Superior temporal gyrus (tissue), 1 donor: ENCODE data around the gene ELFN2.
"Not testable (repeated sequence)": the region's sequence is repeated elsewhere in the genome, so short reads cannot be mapped to it uniquely, and the experiment has no call there.

ENCODE experiments used
- DNase-seq: peaks from one replicate; pipeline ENCODE4 v3.0.0-alpha.2; 2016; ENCODE audit errors: extremely low spot score

The ELFN2 gene

DNA sequence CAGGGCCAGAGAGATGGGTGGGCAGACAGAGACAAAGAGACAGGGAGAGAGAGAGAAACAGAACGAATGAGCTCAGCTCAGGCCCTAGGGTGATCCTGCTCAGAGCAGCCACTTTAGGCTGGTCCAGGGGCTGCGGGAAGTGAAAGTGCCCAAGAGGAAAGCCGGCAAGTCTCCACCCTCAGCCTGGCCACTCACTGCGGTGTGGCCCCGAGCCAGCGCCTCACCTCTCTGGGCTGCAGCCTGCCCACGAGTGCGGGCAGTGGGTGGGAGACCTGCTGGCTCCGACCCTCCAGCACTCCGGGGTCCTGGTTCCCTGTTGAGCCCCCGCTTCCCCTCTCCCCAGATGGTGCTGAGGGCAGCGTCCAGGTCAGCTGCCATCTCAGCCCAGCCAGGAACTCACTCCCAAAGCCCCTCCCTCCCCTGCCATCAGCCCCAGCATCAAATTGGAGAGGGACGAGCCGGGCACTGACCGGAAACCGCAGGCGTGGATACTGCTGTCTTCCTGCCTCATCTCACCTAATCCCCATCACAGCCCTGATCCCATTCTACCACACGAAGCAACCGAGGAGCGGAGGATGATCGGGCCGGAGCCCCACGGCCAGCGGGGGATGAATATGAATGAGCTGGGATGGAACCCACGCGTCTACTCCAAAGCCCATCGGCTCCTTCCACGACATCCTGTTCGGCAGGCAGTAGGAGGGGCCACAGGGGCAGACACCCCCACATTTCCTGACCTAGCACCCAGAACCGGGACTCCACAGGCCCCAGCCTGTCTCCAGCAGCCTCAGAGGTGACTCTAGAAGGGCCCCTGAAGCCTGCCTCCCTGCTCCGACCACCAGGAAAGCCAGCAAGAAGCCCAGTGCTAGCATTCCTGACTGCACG, 16.9 kb downstream of the ELFN2 start:
- DNase-seq, result no peak

DNA sequence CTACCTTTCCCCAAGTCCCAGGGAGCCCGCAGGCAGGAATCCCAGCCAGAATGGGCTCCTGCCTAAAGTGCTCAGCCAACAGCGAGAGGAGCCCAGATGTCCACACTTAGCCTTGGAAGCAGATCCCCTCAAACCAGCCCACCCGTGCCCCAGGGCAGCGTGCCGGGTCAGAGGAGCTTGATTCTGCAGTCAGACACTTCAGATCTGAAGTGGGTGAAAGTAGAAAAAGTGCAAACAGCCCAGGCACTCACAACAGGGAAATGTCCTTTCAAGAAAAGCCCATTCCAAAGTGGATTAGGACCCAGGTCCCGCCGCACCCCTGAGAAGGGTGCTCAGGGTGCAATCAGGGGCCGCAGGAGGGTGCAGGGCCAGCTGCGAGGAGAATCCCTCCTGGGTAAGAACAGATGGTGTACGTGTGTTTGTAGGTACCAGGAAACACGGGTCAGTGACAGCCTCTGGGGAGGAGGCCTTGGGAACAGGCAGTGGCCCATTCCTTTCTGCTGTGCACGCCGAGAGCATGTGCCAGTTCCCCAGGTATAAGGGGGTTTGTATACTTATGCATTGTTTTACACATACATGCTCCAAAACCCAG, 17.7 kb downstream of the ELFN2 start:
- no peak for DNase-seq

DNA sequence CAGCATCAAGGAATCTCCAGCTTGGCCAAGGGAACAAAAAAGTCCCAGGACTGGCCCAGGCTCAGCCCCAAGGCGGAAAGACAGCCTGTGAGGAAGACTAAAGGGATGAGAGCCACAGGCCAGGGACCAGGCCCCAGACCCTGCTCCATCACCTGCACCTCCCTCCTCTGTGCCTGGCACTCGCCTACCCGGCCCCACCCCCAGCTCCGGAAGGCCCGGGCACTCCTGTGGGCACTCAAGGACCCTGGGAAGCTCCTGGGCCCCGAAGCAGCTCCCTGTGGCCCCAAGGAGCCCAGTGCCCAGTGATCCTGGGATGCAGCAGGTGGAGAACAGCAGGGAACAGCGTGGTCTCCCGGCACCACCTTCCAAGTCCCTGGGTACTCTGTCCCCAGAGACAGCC, 18.2 kb downstream of the ELFN2 start:
- no peak for DNase-seq

DNA sequence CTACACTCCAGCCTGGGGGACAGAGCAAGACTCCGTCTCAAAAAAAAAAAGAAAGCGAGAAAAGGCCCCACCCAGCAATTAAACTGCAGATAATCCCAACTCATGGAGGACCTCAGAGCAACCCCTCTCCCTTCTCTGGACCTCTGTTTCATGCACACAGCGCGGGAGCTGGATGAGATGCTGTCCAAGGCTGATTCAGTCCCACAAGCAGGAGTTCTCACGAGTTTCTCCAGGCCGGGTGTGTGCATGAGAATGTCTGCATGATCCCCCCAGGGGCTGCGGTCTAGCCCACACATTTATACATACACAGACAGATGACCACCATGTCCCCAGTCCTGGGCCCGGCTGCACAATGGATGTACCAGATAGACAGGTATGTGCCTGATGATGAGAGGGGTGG, 19.4 kb downstream of the ELFN2 start:
- no peak for DNase-seq

DNA sequence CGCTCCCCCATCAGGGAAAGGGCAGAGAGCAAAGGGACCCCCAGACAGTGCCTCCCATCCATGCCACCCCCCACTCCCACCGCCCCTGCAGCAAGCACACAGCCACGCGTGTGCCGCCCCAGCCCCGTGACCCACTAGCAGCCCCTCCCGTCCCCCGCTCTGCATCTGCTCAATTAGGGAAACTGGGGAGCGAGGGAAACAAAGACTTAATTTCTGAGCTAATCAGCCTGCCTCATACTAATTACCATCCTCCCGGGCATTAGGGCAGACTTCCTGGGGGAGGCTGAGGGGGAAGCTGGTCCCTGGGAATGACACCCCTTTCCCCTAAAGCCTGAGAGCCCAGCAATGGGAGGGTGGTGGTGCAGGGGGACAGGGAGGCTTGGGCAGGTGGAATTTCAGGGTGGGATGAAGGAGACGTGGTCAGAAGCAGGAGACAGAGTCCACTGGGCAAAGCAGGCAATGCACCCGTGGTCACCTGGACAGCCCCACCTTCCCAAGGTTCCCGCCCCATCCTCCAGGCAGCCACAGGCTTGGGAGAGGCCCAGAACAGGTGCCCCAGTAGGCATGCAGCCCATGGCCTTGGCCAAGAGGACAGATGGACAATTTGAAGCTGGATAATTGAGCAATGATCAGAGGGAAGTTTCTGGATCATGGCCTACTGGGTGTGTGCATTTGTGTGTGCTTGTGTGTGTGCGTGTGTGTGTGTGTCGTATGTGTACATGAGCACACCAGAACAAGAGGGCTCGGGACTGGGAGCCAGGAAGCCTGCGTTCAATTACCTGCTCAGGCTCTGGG, 20.6 kb downstream of the ELFN2 start:
- no peak for DNase-seq

DNA sequence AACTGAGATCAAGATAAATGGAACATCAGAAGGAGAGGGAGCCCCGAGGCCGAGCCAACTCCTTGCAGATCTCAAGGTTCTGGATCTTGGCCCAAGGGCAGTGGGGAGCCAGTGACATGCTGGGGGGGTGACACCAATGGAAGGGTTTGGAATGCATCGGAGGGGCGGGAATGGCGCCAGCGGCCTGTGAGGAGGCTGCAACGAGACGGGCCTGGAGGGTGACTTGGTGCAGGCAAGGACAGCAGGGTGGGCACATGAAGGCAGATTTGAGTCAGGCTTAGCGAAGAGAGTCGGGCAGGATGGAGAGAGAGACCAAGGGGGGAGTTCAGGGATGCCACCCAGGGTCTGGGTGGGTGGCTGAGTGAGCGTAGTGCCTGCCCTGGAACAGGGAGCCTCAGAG, 23.2 kb downstream of the ELFN2 start:
- DNase-seq, result no peak

DNA sequence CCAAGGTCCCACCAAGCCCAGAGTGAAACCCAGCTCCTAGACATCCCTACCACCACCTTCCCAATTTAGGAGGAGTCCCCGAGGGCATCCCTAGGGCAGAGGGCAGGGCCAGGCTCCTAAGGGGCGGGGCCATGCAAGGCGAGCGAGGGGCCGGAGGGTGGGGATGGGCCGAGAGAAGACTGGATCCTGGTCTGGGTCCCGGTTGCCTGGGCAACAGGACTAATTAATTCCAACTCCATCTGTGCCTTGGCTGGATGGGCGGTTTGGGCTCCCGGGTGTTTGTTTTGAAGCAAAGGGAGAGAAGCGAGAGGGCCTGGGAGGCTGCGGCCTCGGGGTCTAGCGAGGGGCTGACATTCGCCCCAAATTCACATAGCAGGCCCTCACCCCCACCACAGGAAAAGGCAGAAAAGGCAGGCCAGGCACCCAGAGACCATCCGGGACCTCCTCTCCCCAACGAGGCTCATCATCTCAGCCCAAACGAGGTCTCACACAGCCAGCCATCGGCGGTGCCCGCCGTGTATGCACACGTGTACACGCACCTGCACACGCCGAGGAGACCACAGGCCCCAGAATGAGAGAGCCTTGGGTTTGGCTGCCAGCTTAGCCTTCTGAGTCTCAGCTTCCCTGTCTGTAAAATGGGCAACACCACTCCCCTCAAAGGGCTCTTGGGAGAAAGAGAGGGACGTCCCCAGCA, 23.9 kb downstream of the ELFN2 start:
- DNase-seq, result no peak

DNA sequence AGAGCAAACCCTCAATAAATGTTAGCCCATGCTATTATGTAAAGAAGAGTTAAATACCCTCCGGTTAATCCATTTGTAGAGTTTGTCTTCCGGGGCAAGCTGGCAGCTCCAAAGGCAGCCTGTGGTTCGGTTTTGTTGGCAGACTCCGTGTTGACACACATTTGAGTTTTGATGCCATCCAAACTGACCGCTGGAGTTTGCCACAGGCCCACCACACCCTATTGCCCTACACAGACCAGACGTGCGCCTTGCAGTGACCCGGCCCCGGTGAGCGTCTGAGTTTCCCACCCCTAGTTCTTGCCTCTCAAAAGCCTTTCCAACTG, 25.1 kb downstream of the ELFN2 start:
- no peak for DNase-seq

DNA sequence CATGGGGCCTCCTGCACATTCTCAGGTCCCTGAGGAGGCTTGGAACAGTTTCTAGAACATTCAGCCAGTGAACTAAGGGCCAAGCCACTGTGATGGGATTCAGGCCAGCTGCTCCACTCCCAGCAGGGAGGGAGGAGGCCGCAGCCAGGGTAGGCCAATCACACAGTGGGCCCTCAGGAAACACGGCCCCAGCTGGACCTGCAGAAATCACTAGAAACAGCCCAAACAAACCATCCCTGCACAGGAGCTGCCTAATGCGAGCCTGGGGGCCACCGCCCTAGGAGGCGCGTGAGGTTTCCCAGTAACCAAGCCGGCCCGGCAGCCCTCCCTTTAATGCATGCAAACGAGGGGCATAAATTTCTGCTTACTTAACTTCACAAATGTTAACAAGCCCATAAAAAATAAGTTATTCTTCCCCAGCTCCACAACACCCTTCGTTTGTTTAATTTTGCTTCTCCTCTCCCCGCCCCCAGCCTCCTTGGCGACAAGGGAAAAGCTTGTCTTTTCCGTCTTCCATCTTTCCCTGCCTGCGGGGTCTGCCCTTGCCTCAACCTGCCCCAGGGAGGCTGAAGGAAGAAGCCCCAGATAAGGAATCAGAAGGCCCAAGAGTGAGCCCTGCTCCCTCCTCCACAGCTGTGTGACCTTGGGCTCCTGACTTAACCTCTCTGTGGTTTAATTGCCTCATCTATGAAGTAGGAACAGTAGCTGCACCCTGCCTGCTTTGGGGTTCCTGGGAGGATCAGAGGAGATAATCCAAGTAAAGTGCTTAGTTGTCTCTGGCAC, 25.7 kb downstream of the ELFN2 start:
- DNase-seq, result no peak

DNA sequence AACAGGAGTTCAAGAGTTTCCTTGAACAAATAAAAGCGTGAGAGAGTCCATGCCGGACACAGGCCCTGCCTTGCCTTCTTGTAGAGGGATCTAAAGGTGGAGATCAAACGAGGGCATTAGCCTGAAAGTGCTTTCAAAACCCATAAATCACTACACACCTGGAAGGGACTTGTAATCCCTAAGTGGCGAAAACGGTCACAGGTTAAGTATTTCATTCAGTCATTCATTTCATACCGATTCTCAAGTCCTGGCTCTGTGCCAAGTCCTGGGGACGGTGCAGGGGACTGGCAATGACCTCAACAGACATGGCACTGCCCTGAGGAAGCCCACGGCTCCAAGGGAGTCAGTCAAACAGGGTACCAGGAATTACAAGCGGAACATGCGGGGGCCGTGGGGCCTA, 26.6 kb downstream of the ELFN2 start:
- DNase-seq, result no peak

DNA sequence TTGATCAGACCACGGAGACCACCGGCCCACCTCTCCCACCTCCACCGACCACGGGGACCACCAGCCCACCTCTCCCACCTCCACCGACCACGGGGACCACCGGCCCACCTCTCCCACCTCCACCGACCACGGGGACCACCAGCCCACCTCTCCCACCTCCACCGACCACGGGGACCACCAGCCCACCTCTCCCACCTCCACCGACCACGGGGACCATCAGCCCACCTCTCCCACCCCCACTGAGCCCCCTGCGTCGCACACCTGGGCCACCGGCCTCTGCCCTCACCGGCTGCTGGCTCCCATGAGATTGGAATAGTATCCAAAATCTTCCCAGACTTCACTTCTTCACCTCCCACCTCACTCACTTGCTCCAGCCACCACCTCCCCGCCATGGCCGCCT, 27.8 kb downstream of the ELFN2 start:
- DNase-seq, result not testable (repeated sequence)

DNA sequence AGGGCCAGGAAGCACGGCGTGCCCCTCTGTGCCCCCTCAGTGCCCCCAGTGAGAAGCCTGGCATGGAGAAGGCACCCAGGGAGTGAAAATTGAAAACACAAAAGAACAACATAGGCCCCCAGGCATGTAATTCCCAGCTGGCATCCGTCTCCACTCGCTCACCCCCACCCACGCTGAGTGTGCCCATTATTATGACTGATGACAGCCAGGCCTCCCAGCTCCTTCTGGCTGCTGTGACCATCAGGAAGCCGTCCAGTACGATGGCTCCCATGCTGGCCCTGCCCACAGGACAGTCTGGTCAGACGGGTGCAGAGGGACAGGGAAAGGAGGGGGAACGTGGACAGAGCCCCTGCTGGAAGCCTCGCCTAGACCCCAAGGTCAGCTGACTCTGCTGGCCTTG, 30.1 kb downstream of the ELFN2 start:
- DNase-seq, result no peak

DNA sequence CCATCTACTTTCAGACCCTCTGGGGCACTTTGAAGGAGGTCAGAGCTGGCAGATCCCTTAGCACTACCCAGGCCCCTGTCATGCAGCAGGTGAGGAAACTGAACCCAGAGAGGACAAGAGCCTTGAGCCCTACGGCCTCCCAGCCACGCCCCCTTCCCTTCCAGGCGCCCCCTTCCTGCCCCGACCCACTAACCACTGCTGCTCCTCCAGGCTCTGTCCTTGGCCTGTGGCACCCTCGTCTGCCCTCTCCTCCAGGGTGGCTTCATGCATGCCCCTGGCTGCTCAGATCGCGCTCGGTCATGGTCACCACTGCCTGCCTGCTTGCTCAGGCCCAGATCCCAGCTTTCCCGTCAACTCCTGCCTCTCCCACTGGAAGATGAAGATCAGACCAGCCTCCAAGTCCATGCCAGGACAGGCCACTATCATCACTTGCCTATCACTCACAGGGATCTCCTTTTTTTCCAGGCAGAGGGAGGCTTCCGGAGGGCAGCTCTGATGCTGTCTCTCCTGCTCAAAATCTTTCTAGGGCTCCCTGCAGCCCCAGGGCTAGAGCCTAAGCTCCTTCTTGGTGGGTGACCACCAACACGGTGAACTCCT, 30.7 kb downstream of the ELFN2 start:
- DNase-seq, result no peak

DNA sequence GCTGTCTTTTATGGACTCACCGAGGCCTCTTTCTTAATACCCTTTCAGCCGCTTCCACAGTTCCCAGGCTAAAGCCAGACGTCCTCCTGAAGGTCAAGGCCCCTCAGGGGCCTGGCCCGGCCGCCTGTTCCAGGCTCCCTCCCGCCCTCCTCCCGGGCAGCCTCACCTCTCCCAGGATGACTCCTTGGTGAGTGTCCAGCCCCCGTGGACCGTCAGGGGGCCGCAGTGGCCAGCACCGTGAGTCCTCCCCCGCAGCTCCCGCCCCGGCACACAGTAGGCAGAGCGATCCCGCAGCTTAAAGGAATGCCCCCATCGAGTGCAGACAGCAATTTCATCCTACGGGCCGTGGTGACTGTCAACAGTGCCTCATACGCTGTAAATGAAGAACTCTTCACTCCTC, 32.9 kb downstream of the ELFN2 start:
- no peak for DNase-seq

DNA sequence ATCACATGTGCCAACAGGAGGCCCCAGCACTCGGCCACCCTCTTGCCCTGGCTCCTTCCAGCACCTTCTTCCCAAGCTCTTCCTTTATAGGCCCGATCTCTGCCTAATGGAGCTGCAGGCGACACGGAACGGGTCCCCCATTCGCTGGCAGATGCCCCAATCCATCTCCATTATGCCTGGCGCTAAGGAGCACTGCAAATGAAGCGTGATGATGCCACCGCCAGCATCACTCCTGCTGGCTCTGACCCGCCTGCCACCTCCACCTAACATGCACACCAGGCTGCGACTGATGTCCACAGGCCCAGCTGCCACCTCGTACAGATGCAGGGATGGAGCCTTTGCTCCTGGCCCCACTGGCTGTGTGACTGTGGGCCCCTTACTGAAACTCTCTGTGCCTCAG, 33.5 kb downstream of the ELFN2 start:
- DNase-seq, result no peak

DNA sequence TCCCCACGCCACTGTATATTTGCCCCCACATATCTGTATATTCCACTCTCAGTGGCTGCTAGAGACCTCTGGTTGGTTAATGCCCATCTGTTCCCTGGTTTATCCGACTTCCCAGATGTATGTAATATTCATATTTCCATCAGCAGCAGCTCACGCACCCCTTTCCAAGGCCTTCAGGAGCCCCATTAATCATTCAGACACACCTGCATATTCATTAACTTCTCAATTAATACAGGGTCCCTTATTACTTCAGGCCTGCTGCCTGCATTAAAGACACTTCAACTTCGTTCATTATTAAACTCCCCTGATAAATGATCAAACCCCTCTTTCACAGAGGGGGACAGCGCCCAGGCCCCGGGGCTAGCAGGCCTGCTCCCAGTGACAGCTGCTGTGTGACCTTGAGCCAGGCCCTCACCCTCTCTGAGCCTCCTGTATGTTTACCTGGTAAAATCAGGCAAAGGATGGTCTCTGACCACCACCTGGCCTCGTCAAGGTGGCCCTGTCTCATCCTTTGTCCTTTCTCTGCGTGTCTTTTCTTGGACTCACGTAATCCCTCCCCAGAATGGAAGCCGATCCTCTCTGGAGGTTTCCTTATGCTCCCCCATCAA, 34.5 kb downstream of the ELFN2 start:
- no peak for DNase-seq

DNA sequence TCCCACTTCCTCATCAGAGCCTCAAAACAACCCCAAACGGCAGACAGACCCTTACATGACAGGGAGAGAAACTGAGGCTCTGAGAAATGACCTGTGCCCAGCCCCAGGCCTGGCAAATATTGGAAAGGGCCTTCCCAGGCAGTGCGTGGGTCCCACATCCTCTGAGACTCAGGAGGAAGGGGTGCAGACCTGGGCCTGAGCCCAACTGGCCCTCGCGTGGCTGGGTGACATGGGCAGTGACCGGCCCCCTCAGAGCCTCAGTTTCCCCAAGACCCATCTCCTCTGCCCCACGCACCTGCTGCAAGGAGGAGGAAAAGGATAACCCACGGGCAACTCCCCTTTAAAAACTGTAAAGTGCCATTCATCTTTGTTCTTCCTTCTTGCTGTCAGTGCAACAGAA, 35.6 kb downstream of the ELFN2 start:
- DNase-seq, result no peak

DNA sequence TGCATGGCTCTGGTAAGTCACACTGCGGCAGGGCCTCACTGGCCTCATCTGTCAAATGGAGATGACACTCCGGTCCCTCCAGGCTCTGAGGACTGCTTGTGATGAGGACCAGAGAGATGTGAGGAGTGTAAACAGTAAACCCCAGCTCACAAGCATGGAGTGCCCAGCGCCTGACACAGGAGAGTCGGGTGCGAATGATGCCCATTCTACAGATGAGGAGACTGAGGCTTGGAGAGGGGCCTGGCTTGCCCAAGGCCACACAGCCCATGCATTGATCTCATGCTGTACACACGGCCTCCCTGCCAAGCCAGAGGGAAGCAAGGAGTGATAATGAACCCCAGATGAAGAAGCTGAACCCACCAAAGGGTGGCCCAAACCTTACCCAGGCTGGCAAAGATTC, 37.2 kb downstream of the ELFN2 start:
- no peak for DNase-seq

DNA sequence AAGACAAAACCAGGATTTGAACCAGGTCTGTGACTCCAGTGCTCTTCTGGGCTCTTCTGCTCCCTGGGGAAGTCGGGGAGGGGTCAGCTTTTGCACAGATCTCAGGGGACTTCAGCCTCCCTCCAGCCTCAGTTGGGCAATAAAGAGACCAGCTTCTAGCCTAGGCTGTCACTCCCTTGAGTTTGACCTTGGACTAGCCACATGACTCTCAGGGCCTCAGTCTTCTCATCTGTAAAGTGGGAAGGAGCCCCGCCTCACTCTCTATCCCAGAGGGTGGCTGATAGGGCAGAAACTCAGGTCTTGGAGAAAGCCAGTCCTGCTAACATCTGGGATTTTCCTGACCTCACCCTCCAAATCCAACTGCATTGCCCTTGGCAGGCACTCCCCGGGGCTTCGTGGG, 38.7 kb downstream of the ELFN2 start:
- DNase-seq, result no peak

DNA sequence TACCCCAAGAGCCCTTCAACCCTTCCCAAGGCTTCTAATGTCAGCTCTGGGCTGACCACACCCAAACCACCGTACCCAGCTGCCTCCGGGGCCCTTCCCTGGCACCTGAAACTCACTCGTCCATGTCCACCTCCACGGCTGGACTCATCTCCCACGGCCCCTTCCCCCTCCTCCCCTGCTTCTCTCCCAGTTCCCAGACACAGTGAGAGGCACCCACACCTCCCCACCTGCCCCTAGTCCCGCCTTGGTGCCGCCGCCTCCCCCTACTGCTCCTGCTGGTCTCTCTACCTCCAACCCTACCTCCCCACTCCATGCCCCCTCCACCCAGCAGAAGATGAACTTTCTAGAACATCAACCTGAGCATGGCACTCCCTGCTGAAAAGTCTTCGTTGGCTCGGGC, 39.5 kb downstream of the ELFN2 start:
- no peak for DNase-seq

DNA sequence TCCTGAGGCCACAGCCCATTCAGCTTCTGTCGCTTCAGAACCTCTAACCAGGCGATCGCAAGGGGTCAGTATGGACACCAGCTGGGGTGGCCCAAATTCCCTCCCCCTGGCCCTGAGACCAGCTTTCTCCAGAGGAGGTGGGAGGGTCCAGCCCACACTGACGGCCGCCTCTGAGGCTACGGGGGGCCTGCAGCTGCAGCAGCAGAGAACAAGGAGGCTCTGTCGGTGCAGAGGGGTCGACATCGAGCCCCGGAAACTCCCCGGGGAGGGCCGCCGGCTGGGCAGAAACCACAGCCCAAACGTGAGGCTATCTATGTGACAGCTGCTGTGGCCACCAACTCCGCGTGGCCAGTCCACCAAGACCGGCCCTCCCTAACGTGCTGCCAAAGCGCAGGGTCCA, 40.8 kb downstream of the ELFN2 start:
- no peak for DNase-seq
